Measurements from ENCODE around the gene PRKG1.

DNA sequence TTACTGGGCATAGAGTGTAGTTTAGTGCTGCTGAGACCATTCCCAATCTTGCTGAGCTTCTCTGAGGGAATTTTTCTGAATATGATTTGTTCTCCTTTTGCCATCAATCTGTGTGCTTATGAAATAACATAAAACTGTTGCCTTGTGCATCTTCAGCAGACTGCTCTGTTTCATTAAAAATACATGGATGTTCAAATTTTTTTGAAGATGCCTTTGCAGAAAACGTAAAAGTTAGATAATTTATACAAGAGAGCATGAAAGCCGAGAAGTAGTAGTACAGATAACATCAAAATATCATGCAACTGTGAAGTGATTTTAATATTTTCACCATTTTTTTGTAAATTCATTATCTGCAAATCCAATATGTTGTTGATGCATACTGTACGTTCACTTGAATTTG lies 799.8 kb downstream of the PRKG1 start:
- TF ChIP-seq POLR2A (IDR thresholded peaks at IDR 0.05; ENCODE audit: low read depth, low read length) (no peak), POLR2AphosphoS5 (IDR thresholded peaks at IDR 0.05; ENCODE audit: low read depth, low read length) (no peak), TAF1 (IDR thresholded peaks at IDR 0.05; ENCODE audit: borderline replicate concordance, low read depth, low read length) (no peak)
